Fibroblast of skin of left biceps (primary cell): ENCODE measurements around the gene ARHGAP8.
"Not testable (repeated sequence)": the region's sequence is repeated elsewhere in the genome, so short reads cannot be mapped to it uniquely, and the experiment has no call there.

Experiments
- DNase-seq, 2 experiments: peaks; one replicate each; pipeline ENCODE4 v3.0.0-alpha.2; 2013; ENCODE audit warnings: low read depth in 2 of 2

ARHGAP8 gene

GRCh38 chr22:44825310-44826150, 73.2 kb downstream of the ARHGAP8 start:
- no peak for DNase-seq

GRCh38 chr22:44827666-44828190, 75.4 kb downstream of the ARHGAP8 start:
- DNase-seq, result no peak

GRCh38 chr22:44828193-44828592, 75.8 kb downstream of the ARHGAP8 start:
- no peak for DNase-seq

GRCh38 chr22:44831885-44832284, 79.5 kb downstream of the ARHGAP8 start:
- no peak for DNase-seq

- no peak for DNase-seq
These were observed 81.7 kb downstream of the ARHGAP8 start for GRCh38 chr22:44834065-44834464.

GRCh38 chr22:44837481-44837880, 85.1 kb downstream of the ARHGAP8 start:
- DNase-seq, result no peak

- no peak for DNase-seq
These were observed 86.1 kb downstream of the ARHGAP8 start for GRCh38 chr22:44838316-44839016.

- no peak for DNase-seq
These were observed 86.7 kb downstream of the ARHGAP8 start for GRCh38 chr22:44839061-44839460.

GRCh38 chr22:44839721-44840120, 87.3 kb downstream of the ARHGAP8 start:
- no peak for DNase-seq

GRCh38 chr22:44840611-44841322, 88.4 kb downstream of the ARHGAP8 start:
- no peak for DNase-seq

GRCh38 chr22:44842417-44842816, 90.0 kb downstream of the ARHGAP8 start:
- no peak for DNase-seq

GRCh38 chr22:44845191-44845590, 92.8 kb downstream of the ARHGAP8 start:
- DNase-seq, result no peak

- no peak for DNase-seq
These were observed 93.7 kb downstream of the ARHGAP8 start for GRCh38 chr22:44845796-44846720.

- DNase-seq, result no peak
These were observed 94.4 kb downstream of the ARHGAP8 start for GRCh38 chr22:44846726-44847275.

- DNase-seq, result no peak
These were observed 95.0 kb downstream of the ARHGAP8 start for GRCh38 chr22:44847380-44847779.

- no peak for DNase-seq
These were observed 95.5 kb downstream of the ARHGAP8 start for GRCh38 chr22:44847892-44848291.

GRCh38 chr22:44848296-44848741, 95.9 kb downstream of the ARHGAP8 start:
- DNase-seq, result no peak

- no peak for DNase-seq
These were observed 96.5 kb downstream of the ARHGAP8 start for GRCh38 chr22:44848791-44849420.

GRCh38 chr22:44850946-44851345, 98.6 kb downstream of the ARHGAP8 start:
- no peak for DNase-seq

- not testable (repeated sequence) for DNase-seq
These were observed 102.3 kb downstream of the ARHGAP8 start for GRCh38 chr22:44854641-44855040.
